ENCODE data around the gene CNTRL.
"Not testable (repeated sequence)": the region's sequence is repeated elsewhere in the genome, so short reads cannot be mapped to it uniquely, and the experiment has no call there.

Gene CNTRL, protein sequence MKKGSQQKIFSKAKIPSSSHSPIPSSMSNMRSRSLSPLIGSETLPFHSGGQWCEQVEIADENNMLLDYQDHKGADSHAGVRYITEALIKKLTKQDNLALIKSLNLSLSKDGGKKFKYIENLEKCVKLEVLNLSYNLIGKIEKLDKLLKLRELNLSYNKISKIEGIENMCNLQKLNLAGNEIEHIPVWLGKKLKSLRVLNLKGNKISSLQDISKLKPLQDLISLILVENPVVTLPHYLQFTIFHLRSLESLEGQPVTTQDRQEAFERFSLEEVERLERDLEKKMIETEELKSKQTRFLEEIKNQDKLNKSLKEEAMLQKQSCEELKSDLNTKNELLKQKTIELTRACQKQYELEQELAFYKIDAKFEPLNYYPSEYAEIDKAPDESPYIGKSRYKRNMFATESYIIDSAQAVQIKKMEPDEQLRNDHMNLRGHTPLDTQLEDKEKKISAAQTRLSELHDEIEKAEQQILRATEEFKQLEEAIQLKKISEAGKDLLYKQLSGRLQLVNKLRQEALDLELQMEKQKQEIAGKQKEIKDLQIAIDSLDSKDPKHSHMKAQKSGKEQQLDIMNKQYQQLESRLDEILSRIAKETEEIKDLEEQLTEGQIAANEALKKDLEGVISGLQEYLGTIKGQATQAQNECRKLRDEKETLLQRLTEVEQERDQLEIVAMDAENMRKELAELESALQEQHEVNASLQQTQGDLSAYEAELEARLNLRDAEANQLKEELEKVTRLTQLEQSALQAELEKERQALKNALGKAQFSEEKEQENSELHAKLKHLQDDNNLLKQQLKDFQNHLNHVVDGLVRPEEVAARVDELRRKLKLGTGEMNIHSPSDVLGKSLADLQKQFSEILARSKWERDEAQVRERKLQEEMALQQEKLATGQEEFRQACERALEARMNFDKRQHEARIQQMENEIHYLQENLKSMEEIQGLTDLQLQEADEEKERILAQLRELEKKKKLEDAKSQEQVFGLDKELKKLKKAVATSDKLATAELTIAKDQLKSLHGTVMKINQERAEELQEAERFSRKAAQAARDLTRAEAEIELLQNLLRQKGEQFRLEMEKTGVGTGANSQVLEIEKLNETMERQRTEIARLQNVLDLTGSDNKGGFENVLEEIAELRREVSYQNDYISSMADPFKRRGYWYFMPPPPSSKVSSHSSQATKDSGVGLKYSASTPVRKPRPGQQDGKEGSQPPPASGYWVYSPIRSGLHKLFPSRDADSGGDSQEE (N-terminal part only)

GRCh38 chr9:121074370-121075250 is at the start of gene CNTRL:
Gene CNTRL, plus strand, starts transcription at chr9:121074955. Its CDS starts 13,372 bp downstream, at chr9:121088327.
- FAIRE-seq = no peak
- DNase-seq (ENCODE audit: low spot score) = peak; percentile 81

DNA sequence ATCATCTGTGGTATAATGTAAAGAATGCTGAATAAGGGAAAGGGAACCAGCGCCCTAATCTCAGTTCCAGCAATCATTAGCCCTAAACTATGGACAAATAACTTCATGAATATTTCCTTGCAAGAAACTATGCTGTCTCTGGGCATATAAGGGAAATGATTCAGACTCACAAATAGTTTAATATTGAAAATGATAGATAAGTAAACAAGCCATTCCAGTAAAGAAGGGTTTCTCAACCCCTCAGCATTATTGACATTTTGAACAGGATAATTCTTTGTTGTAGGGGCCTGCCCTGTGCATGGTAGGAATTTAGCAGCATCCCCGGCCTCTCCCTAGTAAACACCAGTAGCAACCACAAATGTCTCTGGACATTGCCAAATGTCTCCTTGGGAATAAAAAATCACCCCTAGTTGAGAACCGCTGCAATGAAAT is 48.5 kb upstream of the CNTRL start:
- no peak for DNase-seq (ENCODE audit: low spot score)
- no peak for FAIRE-seq

DNA sequence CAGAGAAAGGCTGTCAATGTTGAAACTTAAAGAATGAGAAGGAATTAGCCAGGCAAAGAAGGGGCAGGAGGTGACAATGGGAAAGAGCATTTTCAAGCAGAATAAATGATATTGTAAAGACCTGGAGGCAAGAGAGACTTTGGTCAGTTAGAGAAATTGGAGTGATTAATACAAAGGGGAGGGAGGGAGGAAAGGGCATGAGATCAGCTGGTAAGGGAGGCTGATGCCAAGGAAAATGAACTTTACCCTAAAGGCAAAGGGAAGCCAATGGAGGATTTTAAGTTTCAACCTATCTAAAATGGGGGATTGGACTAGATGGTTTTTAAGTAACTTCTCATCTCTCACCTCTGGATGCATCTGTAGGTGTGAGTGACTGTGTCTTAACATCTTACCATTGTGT is 48.0 kb upstream of the CNTRL start:
- FAIRE-seq = no peak

DNA sequence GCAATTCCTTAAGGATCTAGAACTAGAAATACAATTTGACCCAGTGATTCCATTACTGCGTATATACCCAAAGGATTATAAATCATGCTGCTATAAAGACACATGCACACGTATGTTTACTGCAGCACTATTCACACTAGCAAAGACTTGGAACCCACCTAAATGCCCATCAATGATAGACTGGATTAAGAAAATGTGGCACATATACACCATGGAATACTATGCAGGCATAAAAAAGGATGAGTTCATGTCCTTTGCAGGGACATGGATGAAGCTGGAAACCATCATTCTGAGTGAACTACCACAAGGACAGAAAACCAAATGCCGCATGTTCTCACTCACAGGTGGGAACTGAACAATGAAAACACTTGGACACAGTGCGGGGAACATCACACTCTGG is 46.5 kb upstream of the CNTRL start:
- not testable (repeated sequence) for DNase-seq (ENCODE audit: low spot score); FAIRE-seq

More for the DNA sequence above, 48.0 kb upstream of the CNTRL start:
- no peak for DNase-seq (ENCODE audit: low spot score)

DNA sequence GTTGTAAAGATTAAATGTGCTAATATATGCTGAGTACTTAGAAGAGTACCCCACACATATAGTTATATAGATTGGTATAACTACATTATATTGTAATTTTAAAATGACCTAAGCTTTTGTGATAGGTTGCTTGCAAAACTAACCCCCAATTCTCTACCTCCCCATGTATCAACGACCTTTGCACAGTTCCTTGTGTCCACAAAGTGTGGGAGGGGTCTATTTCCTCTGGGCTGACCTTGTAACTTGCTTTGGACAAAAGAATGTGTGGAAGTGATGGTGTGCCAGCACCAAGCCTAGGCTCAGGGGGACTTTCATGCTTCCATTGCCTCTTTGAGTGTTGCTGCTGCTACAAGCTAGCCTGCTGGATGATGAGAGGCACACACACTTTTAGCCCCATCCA is 45.3 kb upstream of the CNTRL start:
- FAIRE-seq (no peak), DNase-seq (ENCODE audit: low spot score) (no peak)

DNA sequence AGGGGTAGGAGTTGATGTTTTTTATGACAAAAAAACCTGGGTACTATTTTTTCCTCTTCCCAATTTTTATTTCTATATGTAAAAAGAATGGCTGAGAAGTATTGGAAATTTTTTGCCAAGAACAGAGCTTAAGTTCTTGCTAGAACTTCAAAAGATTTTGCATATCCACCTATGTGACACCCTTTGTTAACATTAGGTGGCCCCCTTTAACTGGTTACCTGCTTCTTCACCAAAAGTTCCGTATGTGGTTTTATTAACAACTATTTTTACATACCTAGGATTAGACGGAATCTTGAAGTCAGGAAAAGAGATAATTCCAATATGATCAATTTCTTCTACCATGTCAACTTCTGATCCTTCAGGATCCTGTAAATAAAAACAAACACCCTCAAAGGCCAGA is 40.2 kb upstream of the CNTRL start:
- FAIRE-seq (no peak), DNase-seq (ENCODE audit: low spot score) (no peak)

- not testable (repeated sequence) for DNase-seq (ENCODE audit: low spot score); FAIRE-seq
Observed at GRCh38 chr9:121035717-121036116, 39.0 kb upstream of the CNTRL start.

GRCh38 chr9:121038362-121038761 is 36.4 kb upstream of the CNTRL start:
- FAIRE-seq (no peak), DNase-seq (ENCODE audit: low spot score) (no peak)

- no peak for DNase-seq (ENCODE audit: low spot score)
- FAIRE-seq = no peak
Observed at GRCh38 chr9:121038804-121039203, 36.0 kb upstream of the CNTRL start.

GRCh38 chr9:121048175-121048574 is 26.6 kb upstream of the CNTRL start:
- FAIRE-seq = no peak

GRCh38 chr9:121048618-121049017 is 26.1 kb upstream of the CNTRL start:
- FAIRE-seq (no peak), DNase-seq (ENCODE audit: low spot score) (no peak)

More at GRCh38 chr9:121048175-121048574, 26.6 kb upstream of the CNTRL start:
- DNase-seq (ENCODE audit: low spot score) = no peak

GRCh38 chr9:121050128-121050988 is 24.4 kb upstream of the CNTRL start, which contains the start of gene C5:
Gene C5, minus strand, starts transcription at chr9:121050275. Its CDS starts 29 bp downstream, at chr9:121050246.
- DNase-seq (ENCODE audit: low spot score) (no peak), FAIRE-seq (peak; percentile 57)

DNA sequence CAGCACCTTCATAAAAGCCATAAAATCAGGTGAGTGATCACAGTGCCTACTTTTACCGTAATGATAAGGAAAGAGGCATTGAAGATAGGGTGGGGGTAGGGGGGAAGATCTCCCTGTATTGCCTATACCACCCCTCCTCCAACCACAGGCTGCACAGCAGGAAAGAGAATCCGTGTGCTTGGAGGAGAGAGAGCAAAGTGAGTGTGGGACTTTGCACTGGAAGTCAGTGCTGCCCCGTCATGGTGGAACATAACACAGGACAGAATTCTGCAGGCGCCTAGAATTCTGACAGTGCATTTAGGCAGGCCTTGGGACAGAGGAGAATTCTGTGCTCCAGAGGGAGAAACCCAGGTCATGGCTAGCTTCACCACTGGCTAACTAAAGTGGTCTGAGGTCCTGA is 21.2 kb upstream of the CNTRL start:
- no peak for DNase-seq (ENCODE audit: low spot score)
- FAIRE-seq = no peak

DNA sequence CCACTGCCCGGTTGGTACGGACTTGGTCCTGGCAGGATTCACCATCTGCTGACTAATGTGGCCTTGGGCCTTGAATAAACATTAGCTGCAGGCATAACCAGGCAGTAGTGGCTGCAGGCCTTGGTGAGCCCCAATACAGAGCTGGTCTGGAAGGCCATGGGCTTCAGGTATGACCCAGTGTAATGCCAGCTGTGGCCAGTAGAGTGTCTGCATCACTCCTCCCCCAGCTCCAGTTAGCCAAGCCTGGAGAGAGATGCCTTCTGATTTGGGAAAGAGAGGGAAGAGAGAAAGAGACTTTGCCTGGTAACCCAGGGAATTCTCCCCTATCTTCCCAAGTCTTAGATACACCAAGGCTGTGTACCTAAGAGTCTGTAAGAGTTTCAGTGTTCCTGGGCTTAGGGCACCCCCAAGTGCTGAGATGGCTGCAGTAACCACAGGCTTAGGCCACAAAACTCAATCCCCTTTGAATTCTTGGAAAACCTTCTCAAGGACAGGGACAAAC is 19.1 kb upstream of the CNTRL start:
- DNase-seq (ENCODE audit: low spot score) = no peak
- FAIRE-seq = no peak

- FAIRE-seq (no peak), DNase-seq (ENCODE audit: low spot score) (no peak)
Observed at GRCh38 chr9:121057821-121058220, 16.9 kb upstream of the CNTRL start.

DNA sequence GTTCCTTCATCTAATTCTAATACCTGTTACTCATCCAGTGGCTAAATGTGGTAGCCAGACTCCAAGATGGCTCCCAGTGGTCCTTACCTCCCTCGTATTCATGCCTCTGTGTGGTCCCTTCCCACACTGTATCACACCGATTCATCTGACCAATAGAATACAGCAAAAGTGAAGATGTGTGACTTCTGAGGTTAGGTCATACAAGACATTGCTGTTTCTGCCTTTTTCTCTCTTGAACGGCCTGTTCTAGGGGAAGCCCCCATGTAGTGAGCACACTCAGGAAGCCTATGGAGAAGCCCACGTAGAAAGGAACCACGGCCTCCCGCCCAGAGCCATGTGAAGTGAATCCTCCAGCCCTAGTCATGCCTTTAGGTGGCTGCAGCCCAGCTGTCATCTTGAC is 15.2 kb upstream of the CNTRL start:
- DNase-seq (ENCODE audit: low spot score) (no peak), FAIRE-seq (no peak)

DNA sequence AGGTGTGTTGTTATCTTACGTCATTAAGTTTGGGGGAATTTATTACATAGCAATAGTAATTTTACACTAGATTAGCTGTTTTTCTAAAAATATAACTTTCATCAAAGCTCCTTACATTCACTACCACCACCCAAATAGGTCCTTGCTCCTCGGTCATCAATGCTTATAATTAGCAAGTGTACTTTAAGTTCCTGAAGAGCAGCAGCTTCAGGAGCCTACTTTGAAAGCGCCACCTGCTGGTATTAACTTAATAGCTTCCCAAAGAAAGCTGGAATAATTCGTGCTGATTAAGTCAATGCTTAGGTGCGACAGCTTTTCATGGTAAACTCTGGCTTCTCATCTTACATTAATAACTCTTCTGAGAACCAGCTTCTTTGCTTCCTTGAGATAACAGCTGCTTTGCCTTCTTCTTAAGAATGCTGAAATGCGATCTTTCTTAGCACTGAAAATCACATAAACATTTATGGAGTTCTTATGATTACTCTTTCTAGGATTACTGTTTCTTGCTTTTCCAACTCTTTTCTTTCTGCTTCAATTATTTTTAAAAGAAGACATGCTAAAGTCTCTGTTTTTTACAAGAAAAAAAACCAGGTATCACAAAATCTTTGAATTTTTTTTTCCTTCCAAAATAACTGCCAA is 14.6 kb upstream of the CNTRL start:
- no peak for DNase-seq (ENCODE audit: low spot score)
- peak; percentile 62 for FAIRE-seq

GRCh38 chr9:121066850-121067249 is 7.9 kb upstream of the CNTRL start:
- FAIRE-seq = no peak

DNA sequence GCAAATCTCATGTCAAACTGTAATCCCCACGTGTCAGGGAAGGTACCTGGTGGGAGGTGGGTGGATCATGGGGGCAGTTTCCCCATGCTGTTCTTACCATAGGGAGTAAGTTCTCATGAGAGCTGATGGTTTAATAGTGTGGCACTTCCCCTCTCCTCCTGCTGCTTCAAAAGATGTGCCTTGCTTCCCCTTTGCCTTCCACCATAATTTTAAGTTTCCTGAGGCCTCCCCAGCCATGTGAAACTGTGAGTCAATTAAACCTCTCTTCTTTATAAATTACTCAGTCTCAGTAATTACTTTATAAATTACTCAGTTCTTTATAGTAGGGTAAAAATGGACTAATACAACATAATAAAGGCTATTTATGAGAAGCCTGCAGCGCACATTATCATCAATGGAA is 7.1 kb upstream of the CNTRL start:
- DNase-seq (ENCODE audit: low spot score) (no peak), FAIRE-seq (no peak)

More at GRCh38 chr9:121066850-121067249, 7.9 kb upstream of the CNTRL start:
- no peak for DNase-seq (ENCODE audit: low spot score)

Measured in RCC 7860 (cell line).